Measurements from ENCODE around the gene ORC3. TPM values are rescaled to one million over a fixed set of nuclear protein-coding genes. Genes with fewer than 3 reads are reported as not detected.

The ORC3 gene
- total RNA-seq, 4 donors from 2014 or later: 20.7 to 30.3 (median 24.5) TPM

- no peak for TF ChIP-seq CTCF (IDR thresholded peaks at IDR 0.05; ENCODE audit: low read depth)
These were observed 79.1 kb downstream of the ORC3 start for GRCh38 chr6:87669051-87669450.

GRCh38 chr6:87670707-87671106 is 80.8 kb downstream of the ORC3 start:
- no peak for TF ChIP-seq CTCF (IDR thresholded peaks at IDR 0.05; ENCODE audit: low read depth)

GRCh38 chr6:87671555-87672029 is 81.7 kb downstream of the ORC3 start:
- no peak for TF ChIP-seq CTCF (IDR thresholded peaks at IDR 0.05; ENCODE audit: low read depth)

GRCh38 chr6:87672641-87673040 is 82.7 kb downstream of the ORC3 start:
- TF ChIP-seq CTCF (IDR thresholded peaks at IDR 0.05; ENCODE audit: low read depth): no peak

GRCh38 chr6:87673237-87673636 is 83.3 kb downstream of the ORC3 start:
- no peak for TF ChIP-seq CTCF (IDR thresholded peaks at IDR 0.05; ENCODE audit: low read depth)

GRCh38 chr6:87674290-87674689 is 84.4 kb downstream of the ORC3 start:
- TF ChIP-seq CTCF (IDR thresholded peaks at IDR 0.05; ENCODE audit: low read depth): no peak

- no peak for TF ChIP-seq CTCF (IDR thresholded peaks at IDR 0.05; ENCODE audit: low read depth)
These were observed 85.2 kb downstream of the ORC3 start for GRCh38 chr6:87675004-87675681.

All from subcutaneous adipose tissue (tissue), 4 donors.